Chondrocyte (in vitro differentiated cells): Measurements from ENCODE around the gene STK32A. TPM values are rescaled to one million over a fixed set of nuclear protein-coding genes. Genes with fewer than 3 reads are reported as not detected.

Source experiments
- DNase-seq: peaks from one replicate; pipeline ENCODE4 v3.0.0; 2021; ENCODE audit warnings: mixed read lengths, low spot score
- H3K27ac Mint-ChIP-seq: one replicate; pipeline ENCODE4 v1.8.0; 2021; ENCODE audit warnings: mild to moderate bottlenecking, moderate library complexity, mixed read lengths; ENCODE audit not compliant: unreplicated experiment
- H3K27me3 Mint-ChIP-seq: 2 replicates; pipeline ENCODE4 v1.8.0; 2021; ENCODE audit warnings: low read depth, mixed read lengths
- H3K36me3 Mint-ChIP-seq: 2 replicates; pipeline ENCODE4 v1.8.0; 2021; ENCODE audit warnings: low read depth, mixed read lengths
- H3K4me1 Mint-ChIP-seq: 2 replicates; pipeline ENCODE4 v1.8.0; 2021; ENCODE audit warnings: low read depth, mild to moderate bottlenecking, mixed read lengths
- H3K4me3 Mint-ChIP-seq: one replicate; pipeline ENCODE4 v1.8.0; 2021; ENCODE audit warnings: mild to moderate bottlenecking, moderate library complexity, mixed read lengths; ENCODE audit not compliant: unreplicated experiment
- H3K9me3 Mint-ChIP-seq: 2 replicates; pipeline ENCODE4 v1.8.0; 2021; ENCODE audit warnings: low read depth, mixed read lengths
- long read RNA-seq: library from polyadenylated mRNA; stranded (forward); transcript quantifications from one replicate; pipeline ENCODE4 v2.0.0, GENCODE V29; 2021
- total RNA-seq: library from RNA; stranded (reverse); gene quantifications from 3 replicates; pipeline ENCODE4 v1.2.1, GENCODE V29; 2021
- TF ChIP-seq, protein P1 (sequence below): fragments of 200-600 bp; sonication (generic); IDR thresholded peaks from 2 replicates; pipeline ENCODE4 v1.5.0; 2021; ENCODE audit warnings: antibody characterized with exemption, mild to moderate bottlenecking, moderate library complexity

The STK32A gene
- total RNA-seq, result 0.12 to 0.31 TPM in 2 of 3 replicates, not detected in the other
- long read RNA-seq, result 0 reads

DNA sequence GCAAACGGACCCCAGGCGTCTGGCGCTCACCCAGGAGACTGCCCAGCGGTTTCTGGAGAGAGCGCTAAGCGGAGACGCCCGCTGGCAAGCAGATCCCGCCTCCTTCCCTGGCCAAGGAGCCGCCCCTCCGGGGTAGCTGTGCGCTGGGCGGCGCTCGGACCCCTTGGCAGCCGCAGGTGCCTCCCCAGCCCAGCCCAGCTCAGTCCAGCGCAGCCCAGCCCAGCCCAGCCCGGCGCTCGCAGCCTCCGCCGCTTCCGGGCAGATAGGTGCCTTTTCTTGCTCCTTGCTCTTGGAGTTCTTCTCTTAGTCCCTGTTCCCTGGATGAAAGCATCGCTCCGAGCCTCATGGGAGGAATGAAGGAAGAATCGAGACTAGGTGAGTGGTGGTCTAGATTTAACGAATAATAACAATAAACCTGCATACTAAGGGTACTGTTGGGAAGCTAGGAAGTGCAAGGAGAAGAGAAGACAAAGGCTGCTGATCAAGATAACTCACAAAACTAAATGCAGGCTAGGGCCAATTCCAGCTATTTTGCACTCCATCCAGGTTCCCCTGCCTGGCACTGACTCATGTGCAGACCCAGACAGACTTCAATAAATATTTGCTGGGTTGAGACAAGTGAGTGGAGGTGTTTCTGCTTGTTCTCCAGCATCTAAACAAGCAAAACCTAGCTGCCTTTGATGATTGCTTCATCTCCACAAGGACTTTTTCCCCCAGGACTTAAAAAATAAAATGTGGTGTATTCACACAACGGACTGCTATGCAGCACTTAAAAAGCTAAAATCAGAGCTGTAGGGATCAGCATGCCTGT, at the start of gene STK32A:
Gene STK32A (plus strand): TSS at position 202 of the 811 bp plus-strand sequence. CDS start 4,609 bp downstream, outside the sequence.
- TF ChIP-seq, protein P1, sequence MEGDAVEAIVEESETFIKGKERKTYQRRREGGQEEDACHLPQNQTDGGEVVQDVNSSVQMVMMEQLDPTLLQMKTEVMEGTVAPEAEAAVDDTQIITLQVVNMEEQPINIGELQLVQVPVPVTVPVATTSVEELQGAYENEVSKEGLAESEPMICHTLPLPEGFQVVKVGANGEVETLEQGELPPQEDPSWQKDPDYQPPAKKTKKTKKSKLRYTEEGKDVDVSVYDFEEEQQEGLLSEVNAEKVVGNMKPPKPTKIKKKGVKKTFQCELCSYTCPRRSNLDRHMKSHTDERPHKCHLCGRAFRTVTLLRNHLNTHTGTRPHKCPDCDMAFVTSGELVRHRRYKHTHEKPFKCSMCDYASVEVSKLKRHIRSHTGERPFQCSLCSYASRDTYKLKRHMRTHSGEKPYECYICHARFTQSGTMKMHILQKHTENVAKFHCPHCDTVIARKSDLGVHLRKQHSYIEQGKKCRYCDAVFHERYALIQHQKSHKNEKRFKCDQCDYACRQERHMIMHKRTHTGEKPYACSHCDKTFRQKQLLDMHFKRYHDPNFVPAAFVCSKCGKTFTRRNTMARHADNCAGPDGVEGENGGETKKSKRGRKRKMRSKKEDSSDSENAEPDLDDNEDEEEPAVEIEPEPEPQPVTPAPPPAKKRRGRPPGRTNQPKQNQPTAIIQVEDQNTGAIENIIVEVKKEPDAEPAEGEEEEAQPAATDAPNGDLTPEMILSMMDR, result peak; percentile 30
- Mint-ChIP-seq H3K4me1 (peaks cover 7% of the 10 kb centered on the region), H3K9me3 (no peaks in the 10 kb centered on the region), H3K27me3 (peaks cover 52% of the 10 kb centered on the region), H3K27ac (no peak within 1 kb of the TSS), H3K4me3 (peak within 1 kb of the TSS; percentile 71), H3K36me3 (no peaks in the 10 kb centered on the region)
- DNase-seq, result peak; percentile 82

DNA sequence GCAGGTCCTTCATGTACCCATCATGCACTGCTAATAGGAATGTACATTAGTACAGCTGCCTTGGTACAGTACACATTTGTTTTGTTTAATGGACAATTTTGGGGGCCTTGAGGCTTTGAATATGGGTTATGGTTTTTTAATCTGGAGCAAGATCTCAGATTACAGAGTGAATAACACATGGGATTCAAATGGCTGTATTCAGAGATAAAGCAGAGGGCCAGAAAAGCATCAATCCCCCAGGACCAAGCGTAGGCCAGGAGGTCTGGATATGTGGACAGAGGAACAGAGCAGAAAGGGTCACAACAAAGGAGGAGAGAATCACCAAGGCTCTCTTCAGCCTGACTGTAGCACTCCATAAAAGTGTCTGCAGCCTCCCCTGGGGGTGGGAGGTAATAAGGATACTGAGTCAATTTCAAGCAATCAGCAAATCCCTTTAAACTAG, 47.7 kb upstream of the STK32A start:
- TF ChIP-seq, protein P1, result no peak
- H3K27ac Mint-ChIP-seq, result no peak overlapping the region
- H3K36me3 Mint-ChIP-seq, result no peaks in the 10 kb centered on the region
- H3K27me3 Mint-ChIP-seq, result peaks cover 8% of the 10 kb centered on the region
- no peak for DNase-seq
- no peak overlapping the region for H3K4me3 Mint-ChIP-seq
- H3K4me1 Mint-ChIP-seq, result peaks cover 5% of the 10 kb centered on the region
- peaks cover 6% of the 10 kb centered on the region for H3K9me3 Mint-ChIP-seq

DNA sequence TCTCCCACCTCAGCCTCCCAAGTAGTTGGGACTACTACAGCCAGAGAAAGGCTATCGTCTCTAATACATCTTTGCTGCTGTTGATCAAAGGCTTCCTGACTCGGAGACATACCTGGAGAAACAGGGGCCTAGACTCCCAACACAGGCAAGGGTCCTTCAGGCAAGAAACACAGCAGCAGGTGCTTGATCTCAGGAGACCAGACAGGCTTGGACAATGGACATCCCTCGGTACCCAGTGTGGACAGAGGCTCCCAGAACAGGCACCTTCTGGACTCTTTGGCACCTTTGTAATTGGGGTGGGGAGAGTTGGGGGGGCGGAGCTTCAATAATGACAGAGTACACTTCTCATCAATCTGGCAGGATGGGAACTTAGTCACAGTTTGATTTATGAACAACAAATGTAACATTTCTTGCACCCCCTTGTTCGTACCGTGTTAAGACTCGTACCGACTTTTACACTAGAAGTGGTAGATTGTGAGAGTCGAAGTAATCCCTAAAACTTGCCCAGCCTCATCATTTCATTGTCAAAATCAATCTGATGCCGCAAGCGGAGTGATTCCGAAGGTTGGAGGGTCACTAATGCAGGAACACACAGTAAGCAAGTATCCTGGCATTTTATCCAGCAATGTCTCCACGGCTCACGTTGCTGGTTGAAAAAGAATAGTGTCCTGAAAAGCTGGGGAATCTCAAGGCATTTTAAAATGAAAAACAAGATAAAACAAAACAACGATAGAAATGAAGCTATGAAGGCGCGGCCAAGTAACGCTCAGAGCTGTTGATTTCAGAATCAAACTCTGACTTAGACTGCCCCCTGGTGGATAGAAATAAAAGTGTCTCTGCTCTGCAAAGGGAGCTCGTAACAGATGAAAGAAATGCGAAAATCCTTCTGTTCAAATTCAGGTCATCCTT, 46.4 kb upstream of the STK32A start:
- TF ChIP-seq, protein P1, result peak; percentile 96
- H3K36me3 Mint-ChIP-seq, result no peaks in the 10 kb centered on the region
- H3K4me3 Mint-ChIP-seq, result peak overlapping the region; percentile 20
- H3K27me3 Mint-ChIP-seq, result peaks cover 10% of the 10 kb centered on the region
- no peak overlapping the region for H3K27ac Mint-ChIP-seq
- no peak for DNase-seq
- peaks cover 5% of the 10 kb centered on the region for H3K4me1 Mint-ChIP-seq
- H3K9me3 Mint-ChIP-seq, result peaks cover 6% of the 10 kb centered on the region

DNA sequence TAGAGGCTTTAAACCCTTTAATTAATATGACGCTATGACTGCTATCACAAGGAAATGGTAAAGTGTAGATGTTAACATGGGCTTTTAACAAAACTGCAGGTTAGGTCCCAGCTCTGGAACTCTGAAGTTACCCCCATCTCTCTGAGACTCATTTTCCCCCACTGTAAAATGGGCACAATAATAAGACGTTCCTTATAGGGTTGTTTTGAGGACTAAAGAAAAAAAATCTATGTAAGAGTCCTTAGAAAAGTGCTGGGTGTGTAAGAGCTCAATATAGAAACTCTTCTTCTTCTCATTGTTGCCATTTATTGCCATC, 45.8 kb upstream of the STK32A start:
- Mint-ChIP-seq H3K4me1 (peaks cover 5% of the 10 kb centered on the region), H3K27ac (no peak overlapping the region), H3K9me3 (peaks cover 6% of the 10 kb centered on the region), H3K36me3 (no peaks in the 10 kb centered on the region), H3K4me3 (no peak overlapping the region), H3K27me3 (peaks cover 12% of the 10 kb centered on the region)
- no peak for DNase-seq
- TF ChIP-seq, protein P1, result peak; percentile 64

DNA sequence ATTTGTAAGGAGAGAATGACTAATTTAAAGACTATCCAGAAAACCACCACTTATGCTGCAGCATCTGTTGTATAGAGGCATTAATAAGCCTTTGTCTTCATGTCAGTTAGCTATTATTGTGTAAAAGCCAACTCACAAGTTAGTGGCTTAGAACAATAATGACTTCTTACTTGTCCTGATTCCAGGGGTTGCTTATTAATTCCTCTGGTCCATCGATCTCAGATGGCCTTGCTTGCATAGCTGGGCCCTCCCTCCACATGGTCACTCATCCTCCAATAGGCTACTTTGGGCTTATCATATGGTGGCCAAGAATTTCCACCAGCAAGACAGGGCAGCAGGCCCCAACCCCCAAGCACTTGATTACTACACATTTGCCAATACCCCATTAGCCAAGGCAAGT, 44.5 kb upstream of the STK32A start:
- Mint-ChIP-seq H3K9me3 (peaks cover 4% of the 10 kb centered on the region), H3K27ac (no peak overlapping the region), H3K4me1 (peaks cover 5% of the 10 kb centered on the region), H3K4me3 (no peak overlapping the region), H3K36me3 (no peaks in the 10 kb centered on the region), H3K27me3 (peaks cover 16% of the 10 kb centered on the region)
- DNase-seq, result no peak
- TF ChIP-seq, protein P1, result no peak
